ENCODE data around the gene ATP1A4.

DNA sequence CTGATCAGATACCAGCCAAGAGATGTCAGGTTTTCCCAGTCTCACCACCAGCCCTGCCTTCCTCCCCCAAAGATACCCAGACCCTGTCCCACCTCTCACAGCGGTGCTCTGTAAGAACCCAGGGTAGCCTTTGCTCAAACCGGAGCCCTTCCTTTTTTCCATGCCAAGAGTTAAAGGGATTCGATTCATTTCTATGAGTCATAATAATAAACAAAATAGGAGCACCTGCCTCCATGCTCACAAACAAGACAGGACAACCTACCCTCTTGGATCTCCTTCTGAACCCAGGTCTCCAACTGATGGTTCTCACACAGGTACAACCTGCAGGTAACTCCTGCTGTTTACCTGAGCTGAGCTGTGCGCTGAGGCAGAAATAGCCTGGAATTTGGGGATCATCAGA lies 41.7 kb upstream of the ATP1A4 start:
- TF ChIP-seq POLR2AphosphoS5 (IDR thresholded peaks at IDR 0.05; ENCODE audit: low read depth, low read length) (no peak), POLR2A (IDR thresholded peaks at IDR 0.05; ENCODE audit: low read depth, low read length) (no peak)

Measured in GM12892 (cell line).